Stimulated activated naive CD8-positive, alpha-beta T cell treated with anti-CD3 and anti-CD28 coated beads, Interleukin-15, amount 100 ng/mL, for 72 hours (primary cell): Measurements from ENCODE around the gene TMEM106B.
"Not testable (repeated sequence)": the region's sequence is repeated elsewhere in the genome, so short reads cannot be mapped to it uniquely, and the experiment has no call there.

Source experiments
- ATAC-seq: fragments of 150-1000 bp; cut with Tn5 transposase; 2 replicates; pipeline ENCODE4 v1.10.0; 2021; ENCODE audit warnings: mild to moderate bottlenecking, moderate library complexity
- DNase-seq, 2 donors: peaks; one replicate each; pipeline ENCODE4 v3.0.0; 2021 to 2022
- H3K27ac Mint-ChIP-seq, 2 donors: one replicate each; pipeline ENCODE4 v1.8.0; 2022; ENCODE audit warnings: mild to moderate bottlenecking in 2 of 2, mixed read lengths in 2 of 2, moderate library complexity in 2 of 2
- H3K27me3 Mint-ChIP-seq: one replicate; pipeline ENCODE4 v1.8.0; 2022; ENCODE audit warnings: mixed read lengths
- H3K4me1 Mint-ChIP-seq: one replicate; pipeline ENCODE4 v1.8.0; 2022; ENCODE audit warnings: mild to moderate bottlenecking, mixed read lengths
- H3K4me3 Mint-ChIP-seq, 2 donors: one replicate each; pipeline ENCODE4 v1.8.0; 2022; ENCODE audit warnings: mild to moderate bottlenecking in 2 of 2, mixed read lengths in 2 of 2, moderate library complexity in 1 of 2
- H3K9me3 Mint-ChIP-seq, 2 donors: one replicate each; pipeline ENCODE4 v1.8.0; 2022; ENCODE audit warnings: mixed read lengths in 2 of 2

The TMEM106B gene

GRCh38 chr7:12211054-12211710 is at the start of gene TMEM106B:
TMEM106B (plus strand) TSS chr7:12211294; CDS start chr7:12214811, 3,517 bp downstream.
- DNase-seq: peak; percentile 95 to 97
- peaks cover 24% of the 10 kb centered on the region for H3K4me1 Mint-ChIP-seq
- peak within 1 kb of the TSS; percentile 95 to 97 for H3K4me3 Mint-ChIP-seq
- ATAC-seq: peak; percentile 94
- no peaks in the 10 kb centered on the region for H3K9me3 Mint-ChIP-seq
- H3K27ac Mint-ChIP-seq: peak within 1 kb of the TSS; percentile 97 to 99
- peaks cover 6% of the 10 kb centered on the region for H3K27me3 Mint-ChIP-seq

- H3K27ac Mint-ChIP-seq: no peak overlapping the region
- ATAC-seq (no peak), DNase-seq (no peak)
- no peaks in the 10 kb centered on the region for H3K27me3 Mint-ChIP-seq
- H3K4me3 Mint-ChIP-seq: no peak overlapping the region
- H3K9me3 Mint-ChIP-seq: peaks cover 13 to 18% of the 10 kb centered on the region in 2 donors
- no peaks in the 10 kb centered on the region for H3K4me1 Mint-ChIP-seq
Observed at GRCh38 chr7:12162415-12163113, 48.5 kb upstream of the TMEM106B start.

GRCh38 chr7:12168065-12168464 is 43.0 kb upstream of the TMEM106B start:
- peaks cover 15% of the 10 kb centered on the region for H3K4me1 Mint-ChIP-seq
- not testable (repeated sequence) for DNase-seq, H3K27me3 Mint-ChIP-seq, H3K27ac Mint-ChIP-seq, ATAC-seq, H3K4me3 Mint-ChIP-seq
- peaks cover 36 to 38% of the 10 kb centered on the region in 2 donors for H3K9me3 Mint-ChIP-seq

- peak overlapping the region; percentile 85 to 92 for H3K27ac Mint-ChIP-seq
- peak; percentile 88 for ATAC-seq
- peaks cover 36 to 38% of the 10 kb centered on the region in 2 donors for H3K9me3 Mint-ChIP-seq
- peak; percentile 10 to 44 for DNase-seq
- H3K27me3 Mint-ChIP-seq: not testable (repeated sequence)
- peak overlapping the region; percentile 42 to 59 for H3K4me3 Mint-ChIP-seq
- peaks cover 15% of the 10 kb centered on the region for H3K4me1 Mint-ChIP-seq
Observed at GRCh38 chr7:12169981-12170820, 40.9 kb upstream of the TMEM106B start.

- Mint-ChIP-seq H3K4me1 (peaks cover 15% of the 10 kb centered on the region), H3K4me3 (no peak overlapping the region), H3K9me3 (peaks cover 8 to 13% of the 10 kb centered on the region in 2 donors), H3K27ac (no peak overlapping the region), H3K27me3 (no peaks in the 10 kb centered on the region)
- DNase-seq (no peak), ATAC-seq (no peak)
Observed at GRCh38 chr7:12173671-12174070, 37.4 kb upstream of the TMEM106B start.

- no peak for ATAC-seq
- Mint-ChIP-seq H3K9me3 (peaks cover 0 to 4% of the 10 kb centered on the region in 2 donors), H3K4me1 (peaks cover 11% of the 10 kb centered on the region), H3K4me3 (no peak overlapping the region), H3K27ac (no peak overlapping the region), H3K27me3 (no peaks in the 10 kb centered on the region)
- DNase-seq: no peak
Observed at GRCh38 chr7:12174931-12175330, 36.2 kb upstream of the TMEM106B start.

GRCh38 chr7:12178317-12178716 is 32.8 kb upstream of the TMEM106B start:
- DNase-seq: no peak
- no peaks in the 10 kb centered on the region for H3K27me3 Mint-ChIP-seq
- ATAC-seq: no peak
- H3K27ac Mint-ChIP-seq: no peak overlapping the region
- no peaks in the 10 kb centered on the region for H3K4me1 Mint-ChIP-seq
- H3K4me3 Mint-ChIP-seq: no peak overlapping the region
- H3K9me3 Mint-ChIP-seq: no peaks in the 10 kb centered on the region

- Mint-ChIP-seq H3K9me3 (peaks cover 0 to 6% of the 10 kb centered on the region in 2 donors), H3K27ac (no peak overlapping the region), H3K27me3 (no peaks in the 10 kb centered on the region), H3K4me3 (no peak overlapping the region), H3K4me1 (no peaks in the 10 kb centered on the region)
- DNase-seq (no peak), ATAC-seq (no peak)
Observed at GRCh38 chr7:12194426-12194825, 16.7 kb upstream of the TMEM106B start.

- ATAC-seq (no peak), DNase-seq (no peak)
- Mint-ChIP-seq H3K27me3 (no peaks in the 10 kb centered on the region), H3K9me3 (no peaks in the 10 kb centered on the region), H3K4me1 (no peaks in the 10 kb centered on the region), H3K4me3 (no peak overlapping the region), H3K27ac (no peak overlapping the region)
Observed at GRCh38 chr7:12196386-12196785, 14.7 kb upstream of the TMEM106B start.

- ATAC-seq (no peak), DNase-seq (no peak)
- Mint-ChIP-seq H3K27ac (peak overlapping the region in 1 of 2 donors; percentile 74), H3K27me3 (no peaks in the 10 kb centered on the region), H3K9me3 (no peaks in the 10 kb centered on the region), H3K4me3 (no peak overlapping the region), H3K4me1 (no peaks in the 10 kb centered on the region)
Observed at GRCh38 chr7:12199363-12199762, 11.7 kb upstream of the TMEM106B start.

- ATAC-seq: no peak
- H3K9me3 Mint-ChIP-seq: no peaks in the 10 kb centered on the region
Observed at GRCh38 chr7:12207046-12207445, 4.0 kb upstream of the TMEM106B start.

GRCh38 chr7:12209221-12209620 is 1.9 kb upstream of the TMEM106B start:
- Mint-ChIP-seq H3K27me3 (peaks cover 6% of the 10 kb centered on the region), H3K4me1 (peaks cover 19% of the 10 kb centered on the region), H3K27ac (no peak overlapping the region), H3K9me3 (no peaks in the 10 kb centered on the region), H3K4me3 (no peak overlapping the region)
- DNase-seq (no peak), ATAC-seq (no peak)

More at GRCh38 chr7:12207046-12207445, 4.0 kb upstream of the TMEM106B start:
- Mint-ChIP-seq H3K27me3 (peaks cover 6% of the 10 kb centered on the region), H3K4me3 (no peak overlapping the region), H3K27ac (no peak overlapping the region), H3K4me1 (peaks cover 13% of the 10 kb centered on the region)
- no peak for DNase-seq

GRCh38 chr7:12210179-12211053 is 678 bp upstream of the TMEM106B start:
- H3K4me3 Mint-ChIP-seq: peak overlapping the region; percentile 95 to 97
- no peaks in the 10 kb centered on the region for H3K9me3 Mint-ChIP-seq
- H3K4me1 Mint-ChIP-seq: peaks cover 24% of the 10 kb centered on the region
- DNase-seq (no peak), ATAC-seq (peak; percentile 33)
- peaks cover 6% of the 10 kb centered on the region for H3K27me3 Mint-ChIP-seq
- H3K27ac Mint-ChIP-seq: peak overlapping the region; percentile 97

- no peak for ATAC-seq
- DNase-seq: peak in 1 of 2 donors; percentile 12
- Mint-ChIP-seq H3K27me3 (peaks cover 5% of the 10 kb centered on the region), H3K4me1 (peaks cover 31% of the 10 kb centered on the region), H3K9me3 (no peaks in the 10 kb centered on the region), H3K4me3 (peak overlapping the region; percentile 95 to 97), H3K27ac (peak overlapping the region; percentile 97 to 99)
Observed at GRCh38 chr7:12211711-12212485, 804 bp downstream of the TMEM106B start.
